ENCODE data around the gene P2RY2.

P2RY2 gene

GRCh38 chr11:73249853-73250783, 32.0 kb downstream of the P2RY2 start:
- no peak for TF ChIP-seq Cebpa-rat (IDR thresholded peaks at IDR 0.05)
- H3K27ac ChIP-seq, result no peak overlapping the region

DNA sequence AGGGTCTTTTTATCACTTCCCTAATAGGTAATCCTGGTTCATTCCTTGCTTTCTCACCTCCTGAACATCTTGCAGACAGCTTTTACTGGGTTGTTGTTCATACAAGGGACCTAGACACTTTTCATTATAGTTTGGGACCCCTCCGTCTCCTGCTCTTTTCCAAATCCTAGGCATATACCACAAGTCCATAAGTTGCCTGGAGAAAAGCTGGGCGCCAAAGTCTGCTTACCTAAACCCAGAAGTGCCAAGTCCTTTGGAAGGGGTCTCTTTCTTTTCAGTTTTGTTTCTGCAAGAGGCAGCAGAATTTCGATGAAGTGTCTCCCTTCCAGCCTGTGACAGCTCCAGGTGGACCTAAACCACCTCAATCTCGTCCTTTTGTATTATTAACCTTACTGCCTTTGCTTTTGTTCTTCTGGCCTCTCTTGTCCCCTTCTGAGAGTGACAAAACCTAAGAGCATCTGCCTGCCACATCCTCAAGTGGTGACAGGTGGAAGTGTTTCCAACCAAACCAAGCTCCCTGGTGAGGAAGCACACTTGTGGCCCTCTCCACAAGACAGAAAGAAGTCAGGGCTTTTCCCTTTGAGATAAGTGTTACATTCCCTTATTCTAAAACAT, 34.6 kb downstream of the P2RY2 start:
- Histone ChIP-seq H3K27ac (no peak overlapping the region), H3K27me3 (no peaks in the 10 kb centered on the region), H3K4me2 (no peak overlapping the region), H3K9me3 (replicated peaks in 1 of 11) (no peaks in the 10 kb centered on the region), H3K9ac (0 out of 22 replicates have a peak overlapping the region, but pooled peaks of 1 of the 11 experiments have one; percentile 13), H3K4me3 (no peak overlapping the region), H3K36me3 (no peaks in the 10 kb centered on the region), H3K4me1 (peaks cover 0 to 5% (median 0%) of the 10 kb centered on the region in 10 experiments; a peak in 5 of 20 replicates), H4K20me1 (no peaks in the 10 kb centered on the region)
- TF ChIP-seq Cebpa-rat (IDR thresholded peaks at IDR 0.05), result no peak

More at GRCh38 chr11:73249853-73250783, 32.0 kb downstream of the P2RY2 start:
- H3K9me3 ChIP-seq (replicated peaks in 1 of 11), result no peaks in the 10 kb centered on the region
- no peak overlapping the region for H3K4me3 ChIP-seq
- no peak overlapping the region for H3K4me2 ChIP-seq
- peaks cover 0 to 22% (median 0%) of the 10 kb centered on the region in 10 experiments; a peak in 7 of 20 replicates for H3K4me1 ChIP-seq
- H3K27me3 ChIP-seq, result no peaks in the 10 kb centered on the region
- H3K9ac ChIP-seq, result no peak overlapping the region
- no peaks in the 10 kb centered on the region for H3K36me3 ChIP-seq
- H4K20me1 ChIP-seq, result no peaks in the 10 kb centered on the region

DNA sequence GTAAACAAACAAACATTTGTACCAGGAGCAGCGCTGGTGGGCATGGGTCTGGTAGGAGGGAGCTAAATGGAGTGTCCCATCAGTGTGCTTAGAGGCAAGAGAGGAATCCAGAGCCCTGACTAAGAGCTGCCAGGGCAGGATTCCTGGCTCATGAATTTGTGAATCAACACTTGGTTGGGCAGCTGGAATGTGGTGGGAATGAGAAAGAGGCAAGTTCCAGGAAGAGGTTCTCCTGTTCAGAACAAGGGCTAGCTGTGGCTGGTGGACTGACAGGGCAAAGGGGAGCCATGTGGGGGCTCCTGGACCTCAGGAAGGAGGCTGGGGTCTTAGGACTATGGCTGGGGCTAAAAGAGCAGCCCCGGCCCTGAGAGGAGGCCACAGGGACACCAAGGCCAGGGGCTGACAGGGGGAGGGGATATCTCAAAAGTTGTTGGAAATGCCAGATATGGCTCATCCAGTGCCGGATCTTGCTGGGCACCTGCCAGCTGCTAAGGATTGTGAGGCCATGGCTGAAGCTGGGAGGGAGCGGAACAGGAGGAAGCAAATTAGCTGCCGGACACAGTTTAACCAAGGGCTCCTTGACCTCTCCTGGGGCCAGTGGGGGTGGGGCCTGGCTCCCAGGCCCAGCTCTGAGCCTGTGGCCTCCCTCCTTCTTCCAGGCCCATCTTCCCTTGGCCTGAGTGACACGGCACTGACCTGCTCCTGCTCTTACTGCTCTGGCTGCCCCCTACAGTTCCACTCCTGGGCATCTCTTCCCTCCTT, 39.4 kb downstream of the P2RY2 start:
- H3K4me3 ChIP-seq, result no peak overlapping the region
- H3K27me3 ChIP-seq, result no peaks in the 10 kb centered on the region
- no peaks in the 10 kb centered on the region for H3K9me3 ChIP-seq (replicated peaks in 1 of 11)
- H3K36me3 ChIP-seq, result no peaks in the 10 kb centered on the region
- no peak overlapping the region for H3K9ac ChIP-seq
- H3K27ac ChIP-seq, result no peak overlapping the region
- no peak for TF ChIP-seq Cebpa-rat (IDR thresholded peaks at IDR 0.05)
- H3K4me2 ChIP-seq, result 0 out of 22 replicates have a peak overlapping the region, but pooled peaks of 1 of the 11 experiments have one; percentile 40
- H4K20me1 ChIP-seq, result no peaks in the 10 kb centered on the region
- peaks cover 0 to 7% (median 2%) of the 10 kb centered on the region in 10 experiments; a peak in 8 of 20 replicates for H3K4me1 ChIP-seq

GRCh38 chr11:73258104-73259035, 40.3 kb downstream of the P2RY2 start:
- Histone ChIP-seq H3K4me3 (no peak overlapping the region), H4K20me1 (no peaks in the 10 kb centered on the region), H3K4me2 (peak overlapping the region in 4 of 11 experiments; percentile 4 to 40 (median 16); a peak in 4 of 22 replicates), H3K36me3 (no peaks in the 10 kb centered on the region), H3K27me3 (no peaks in the 10 kb centered on the region), H3K27ac (no peak overlapping the region), H3K9ac (0 out of 22 replicates have a peak overlapping the region, but pooled peaks of 1 of the 11 experiments have one; percentile 0), H3K9me3 (replicated peaks in 1 of 11) (no peaks in the 10 kb centered on the region), H3K4me1 (peaks cover 0 to 7% (median 2%) of the 10 kb centered on the region in 10 experiments; a peak in 7 of 20 replicates)
- TF ChIP-seq Cebpa-rat (IDR thresholded peaks at IDR 0.05), result no peak

DNA sequence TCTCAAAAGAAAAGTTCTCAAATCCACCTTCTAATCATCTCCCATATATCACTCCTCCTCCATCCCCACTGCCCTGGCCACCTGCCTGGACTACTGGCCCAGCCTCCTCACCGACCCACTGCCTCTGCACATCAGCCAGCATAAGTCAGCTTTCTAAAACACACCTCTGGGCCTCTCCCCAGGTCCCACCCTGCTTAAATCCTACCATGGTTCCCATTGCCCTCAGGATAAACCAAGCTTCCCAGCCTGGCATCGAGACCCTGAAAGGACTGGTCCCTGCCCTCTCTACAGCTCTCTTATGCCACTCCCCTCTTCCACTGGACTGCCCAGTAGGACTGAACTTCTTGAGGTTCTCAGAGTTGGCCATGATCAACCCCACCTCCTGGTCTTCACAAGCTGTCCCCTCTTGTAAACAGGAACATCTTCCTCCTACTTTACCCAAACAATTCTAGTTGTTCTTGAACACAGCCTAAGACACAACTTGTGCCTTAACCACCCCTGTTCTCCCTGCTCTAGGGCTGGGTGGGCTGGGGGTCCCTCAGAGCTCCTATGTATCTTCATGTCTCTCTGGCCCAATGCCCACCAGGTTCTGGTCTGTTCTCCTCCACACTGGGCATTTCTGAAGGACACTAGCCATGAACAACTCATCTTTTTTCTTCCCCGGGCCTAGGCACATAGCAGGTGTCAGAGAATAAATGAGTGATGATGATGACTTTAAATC, 41.5 kb downstream of the P2RY2 start:
- Histone ChIP-seq H3K9ac (no peak overlapping the region), H4K20me1 (no peaks in the 10 kb centered on the region), H3K27ac (no peak overlapping the region), H3K36me3 (no peaks in the 10 kb centered on the region), H3K27me3 (no peaks in the 10 kb centered on the region), H3K4me2 (no peak overlapping the region), H3K4me1 (peaks cover 0 to 7% (median 2%) of the 10 kb centered on the region in 10 experiments; a peak in 7 of 20 replicates), H3K4me3 (no peak overlapping the region), H3K9me3 (replicated peaks in 1 of 11) (no peaks in the 10 kb centered on the region)
- TF ChIP-seq Cebpa-rat (IDR thresholded peaks at IDR 0.05), result no peak

- no peaks in the 10 kb centered on the region for H3K36me3 ChIP-seq
- H3K9ac ChIP-seq, result no peak overlapping the region
- peaks cover 0 to 7% (median 2%) of the 10 kb centered on the region in 10 experiments; a peak in 7 of 20 replicates for H3K4me1 ChIP-seq
- no peak overlapping the region for H3K27ac ChIP-seq
- no peak overlapping the region for H3K4me2 ChIP-seq
- TF ChIP-seq Cebpa-rat (IDR thresholded peaks at IDR 0.05), result no peak
- H3K4me3 ChIP-seq, result no peak overlapping the region
- no peaks in the 10 kb centered on the region for H3K27me3 ChIP-seq
- no peaks in the 10 kb centered on the region for H3K9me3 ChIP-seq (replicated peaks in 1 of 11)
- no peaks in the 10 kb centered on the region for H4K20me1 ChIP-seq
Observed at GRCh38 chr11:73260127-73260457, 42.0 kb downstream of the P2RY2 start.

- H3K4me1 ChIP-seq, result peaks cover 22 to 32% (median 28%) of the 10 kb centered on the region in 10 experiments
- no peaks in the 10 kb centered on the region for H3K36me3 ChIP-seq
- TF ChIP-seq Cebpa-rat (IDR thresholded peaks at IDR 0.05), result no peak
- H4K20me1 ChIP-seq, result no peaks in the 10 kb centered on the region
- H3K4me2 ChIP-seq, result no peak overlapping the region; a peak in 1 of 22 replicates
- H3K9ac ChIP-seq, result no peak overlapping the region
- H3K27me3 ChIP-seq, result no peaks in the 10 kb centered on the region
- no peaks in the 10 kb centered on the region for H3K9me3 ChIP-seq (replicated peaks in 1 of 11)
- H3K27ac ChIP-seq, result no peak overlapping the region
- no peak overlapping the region for H3K4me3 ChIP-seq
Observed at GRCh38 chr11:73262851-73263495, 44.9 kb downstream of the P2RY2 start.
